Esophagus squamous epithelium (tissue), 5 donors: ENCODE results near the gene TULP4. TPM values are rescaled to one million over a fixed set of nuclear protein-coding genes. Genes with fewer than 3 reads are reported as not detected.

ENCODE experiments used
- DNase-seq: peaks from one replicate; lab custom pipeline; 2025; lab: John Stamatoyannopoulos, UW
- H3K27ac ChIP-seq, 4 donors: fragments of 200-600 bp; sonication (generic); one replicate each; pipeline ENCODE4 v1.5.1; 2016 to 2019; ENCODE audit warnings: mild to moderate bottlenecking in 1 of 4
- H3K27me3 ChIP-seq, 4 donors: fragments of 200-600 bp; sonication (generic); 1 replicate in 3 of 4; 2 replicates in 1 of 4; pipeline versions ENCODE4 v1.5.1 to v1.6.0; 2017 to 2021; ENCODE audit warnings: antibody characterized with exemption in 1 of 4
- H3K36me3 ChIP-seq, 3 donors: fragments of 200-600 bp; sonication (generic); one replicate each; pipeline ENCODE4 v1.5.1; 2016 to 2019
- H3K4me1 ChIP-seq, 3 donors: fragments of 200-600 bp; sonication (generic); one replicate each; pipeline ENCODE4 v1.5.1; 2017 to 2019
- H3K4me3 ChIP-seq, 4 donors: fragments of 200-600 bp; sonication (generic); 1 replicate in 3 of 4; 2 replicates in 1 of 4; pipeline ENCODE4 v1.5.1; 2016 to 2019; ENCODE audit warnings: mild to moderate bottlenecking in 2 of 4, moderate library complexity in 1 of 4
- H3K9me3 ChIP-seq, 3 donors: fragments of 200-600 bp; sonication (generic); one replicate each; pipeline ENCODE4 v1.5.1; 2016 to 2019
- POLR2A ChIP-seq, 4 donors: fragments of 450-650 bp; IDR thresholded peaks; one replicate each; pipeline ENCODE4 v1.6.1; 2017; ENCODE audit warnings: antibody characterized with exemption in 4 of 4, mild to moderate bottlenecking in 4 of 4, moderate library complexity in 3 of 4
- WGBS, 2 donors: methylation state at CpG; one replicate each; pipeline ENCODE4 v1.1.5; 2018; 5-methylcytosine and 5-hydroxymethylcytosine counted together
- intact Hi-C: fragments of 100-400 bp; cut with DNase I; formaldehyde crosslinking; loops from one replicate; pipeline ENCODE4 v1.15.0; 2022
- total RNA-seq, 4 donors: library from RNA; depleted of rRNA; stranded (reverse); fragments of >200 nt; gene quantifications; one replicate each; pipeline ENCODE4 v1.1.0, GENCODE V29; 2016
- TF ChIP-seq, protein P1 (sequence below), 6 experiments: fragments of 450-650 bp in 4 of 6; fragments of 200-600 bp in 2 of 6; sonication (generic) in 2 of 6; IDR thresholded peaks; one replicate each; pipeline ENCODE4 v1.5.1; 2016 to 2019; ENCODE audit warnings: antibody characterized with exemption in 6 of 6, mild to moderate bottlenecking in 4 of 6, moderate library complexity in 4 of 6
- donor health status: DM: yes; HTN: yes; CAD: no.

TULP4 gene
- total RNA-seq, 4 donors from 2014 or later, result 50.9 to 104 (median 59.2) TPM

GRCh38 chr6:158416883-158417759, 104.9 kb downstream of the TULP4 start:
- no peak for TF ChIP-seq POLR2A (IDR thresholded peaks at IDR 0.05)
- TF ChIP-seq, protein P1, sequence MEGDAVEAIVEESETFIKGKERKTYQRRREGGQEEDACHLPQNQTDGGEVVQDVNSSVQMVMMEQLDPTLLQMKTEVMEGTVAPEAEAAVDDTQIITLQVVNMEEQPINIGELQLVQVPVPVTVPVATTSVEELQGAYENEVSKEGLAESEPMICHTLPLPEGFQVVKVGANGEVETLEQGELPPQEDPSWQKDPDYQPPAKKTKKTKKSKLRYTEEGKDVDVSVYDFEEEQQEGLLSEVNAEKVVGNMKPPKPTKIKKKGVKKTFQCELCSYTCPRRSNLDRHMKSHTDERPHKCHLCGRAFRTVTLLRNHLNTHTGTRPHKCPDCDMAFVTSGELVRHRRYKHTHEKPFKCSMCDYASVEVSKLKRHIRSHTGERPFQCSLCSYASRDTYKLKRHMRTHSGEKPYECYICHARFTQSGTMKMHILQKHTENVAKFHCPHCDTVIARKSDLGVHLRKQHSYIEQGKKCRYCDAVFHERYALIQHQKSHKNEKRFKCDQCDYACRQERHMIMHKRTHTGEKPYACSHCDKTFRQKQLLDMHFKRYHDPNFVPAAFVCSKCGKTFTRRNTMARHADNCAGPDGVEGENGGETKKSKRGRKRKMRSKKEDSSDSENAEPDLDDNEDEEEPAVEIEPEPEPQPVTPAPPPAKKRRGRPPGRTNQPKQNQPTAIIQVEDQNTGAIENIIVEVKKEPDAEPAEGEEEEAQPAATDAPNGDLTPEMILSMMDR (IDR thresholded peaks at IDR 0.05), result no peak
- no peak overlapping the region for H3K27ac ChIP-seq
- peaks cover 0 to 9% (median 0%) of the 10 kb centered on the region in 3 donors for H3K4me1 ChIP-seq
- H3K4me3 ChIP-seq, result no peak overlapping the region
- 86 to 97% methylated on average over 4 of the region's 4 CpGs for WGBS, 2 donors
- H3K36me3 ChIP-seq, result peaks cover 0 to 37% (median 0%) of the 10 kb centered on the region in 3 donors
- peaks cover 0 to 7% (median 0%) of the 10 kb centered on the region in 3 donors for H3K9me3 ChIP-seq
- intact Hi-C loops, result no loop called here
- H3K27me3 ChIP-seq, result no peaks in the 10 kb centered on the region
- DNase-seq, result no peak

- intact Hi-C loops, result no loop called here
Measured at GRCh38 chr6:158417760-158418098, 105.5 kb downstream of the TULP4 start.

DNA sequence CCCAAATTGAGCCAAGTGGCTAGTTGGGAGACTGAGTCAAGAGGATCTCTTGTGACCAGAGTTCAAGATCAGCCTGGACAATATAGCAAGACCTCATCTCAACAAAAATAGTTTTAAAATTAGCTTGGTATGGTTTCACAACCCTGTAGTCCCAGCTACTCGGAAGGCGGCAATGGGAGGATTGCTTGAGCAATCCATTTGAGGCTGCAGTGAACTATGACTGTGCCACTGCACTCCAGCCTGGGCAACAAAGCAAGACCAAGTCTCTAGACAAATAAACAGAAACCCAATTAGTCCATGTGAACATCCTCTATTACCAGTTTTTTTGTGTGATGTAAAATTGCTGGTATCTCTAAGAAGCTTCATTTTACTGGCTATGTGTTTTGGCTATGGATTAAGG, 106.2 kb downstream of the TULP4 start:
- Histone ChIP-seq H3K4me3 (no peak overlapping the region), H3K4me1 (peaks cover 0 to 7% (median 0%) of the 10 kb centered on the region in 3 donors), H3K36me3 (peaks cover 0 to 28% (median 0%) of the 10 kb centered on the region in 3 donors), H3K27me3 (no peaks in the 10 kb centered on the region), H3K27ac (no peak overlapping the region), H3K9me3 (peaks cover 0 to 7% (median 0%) of the 10 kb centered on the region in 3 donors)
- no peak for DNase-seq
- intact Hi-C loops, result no loop called here
- TF ChIP-seq, protein P1 (IDR thresholded peaks at IDR 0.05), result no peak
- no peak for TF ChIP-seq POLR2A (IDR thresholded peaks at IDR 0.05)
- WGBS, 2 donors, result 95% methylated on average over 2 of the region's 2 CpGs; no CpG with 5 or more reads in 1 of the 2 donors

More at GRCh38 chr6:158417760-158418098, 105.5 kb downstream of the TULP4 start:
- no peak for DNase-seq
- H3K27ac ChIP-seq, result no peak overlapping the region
- TF ChIP-seq, protein P1 (IDR thresholded peaks at IDR 0.05), result no peak
- TF ChIP-seq POLR2A (IDR thresholded peaks at IDR 0.05), result no peak
- no peaks in the 10 kb centered on the region for H3K27me3 ChIP-seq
- H3K36me3 ChIP-seq, result peaks cover 0 to 35% (median 0%) of the 10 kb centered on the region in 3 donors
- 33 to 50% methylated on average over 1 of the region's 1 CpG for WGBS, 2 donors
- peaks cover 0 to 7% (median 0%) of the 10 kb centered on the region in 3 donors for H3K4me1 ChIP-seq
- peaks cover 0 to 7% (median 0%) of the 10 kb centered on the region in 3 donors for H3K9me3 ChIP-seq
- no peak overlapping the region for H3K4me3 ChIP-seq

DNA sequence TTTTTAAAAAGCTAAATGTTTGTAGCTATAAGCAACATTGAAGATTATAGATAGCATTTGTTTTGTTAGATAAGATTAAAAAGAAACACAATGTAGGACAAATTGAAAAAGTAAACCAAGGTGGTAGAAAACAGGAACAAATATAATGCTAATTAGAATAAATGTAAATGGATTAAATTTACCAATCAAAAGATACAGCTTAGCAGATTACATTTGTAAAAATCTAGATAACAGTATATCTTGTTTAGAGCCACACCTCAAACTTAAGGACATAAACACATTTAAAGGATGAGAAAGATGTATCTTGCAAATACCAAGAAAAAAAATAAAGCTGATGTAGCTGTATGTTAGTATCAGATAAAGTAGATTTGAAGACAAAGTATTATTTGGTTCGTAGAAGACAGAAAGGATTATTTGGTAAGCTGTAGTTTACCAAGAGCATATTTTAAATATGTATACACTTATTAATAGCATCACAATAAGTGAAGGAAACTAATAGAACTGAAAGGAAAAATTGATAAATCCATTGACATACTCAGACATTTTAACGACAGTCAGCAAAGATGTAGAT, 107.2 kb downstream of the TULP4 start:
- TF ChIP-seq, protein P1 (IDR thresholded peaks at IDR 0.05), result no peak
- TF ChIP-seq POLR2A (IDR thresholded peaks at IDR 0.05), result no peak
- intact Hi-C loops, result no loop called here

GRCh38 chr6:158421381-158421780, 109.1 kb downstream of the TULP4 start:
- no peak overlapping the region for H3K27ac ChIP-seq
- H3K27me3 ChIP-seq, result no peaks in the 10 kb centered on the region
- TF ChIP-seq POLR2A (IDR thresholded peaks at IDR 0.05), result no peak
- TF ChIP-seq, protein P1 (IDR thresholded peaks at IDR 0.05), result no peak
- no peak for DNase-seq
- H3K36me3 ChIP-seq, result peaks cover 0 to 13% (median 0%) of the 10 kb centered on the region in 3 donors
- 87% methylated on average over 4 of the region's 4 CpGs for whole genome bisulfite sequencing, 2 donors
- no peak overlapping the region for H3K4me3 ChIP-seq
- peaks cover 0 to 7% (median 0%) of the 10 kb centered on the region in 3 donors for H3K4me1 ChIP-seq
- H3K9me3 ChIP-seq, result peaks cover 0 to 7% (median 0%) of the 10 kb centered on the region in 3 donors
- intact Hi-C loops, result no loop called here

More for the DNA sequence above, 107.2 kb downstream of the TULP4 start:
- H3K36me3 ChIP-seq, result peaks cover 0 to 23% (median 0%) of the 10 kb centered on the region in 3 donors
- no peaks in the 10 kb centered on the region for H3K27me3 ChIP-seq
- H3K4me3 ChIP-seq, result no peak overlapping the region
- no peak for DNase-seq
- no peak overlapping the region for H3K27ac ChIP-seq
- 95% methylated on average over 2 of the region's 2 CpGs for WGBS, 2 donors
- peaks cover 0 to 7% (median 0%) of the 10 kb centered on the region in 3 donors for H3K4me1 ChIP-seq
- peaks cover 0 to 7% (median 0%) of the 10 kb centered on the region in 3 donors for H3K9me3 ChIP-seq
